D721Med (cell line): ENCODE measurements around the gene CABP7.
A peak's percentile ranks its signal among the peaks of the same experiment; 100 is the strongest.

Experiments used
- DNase-seq: peaks from one replicate; pipeline ENCODE4 v3.0.0; 2011; ENCODE audit warnings: low spot score; ENCODE audit not compliant: insufficient read length
- FAIRE-seq: peaks from 2 replicates; lab custom pipeline; 2011; peaks lifted over from hg19 to GRCh38; lab: Jason Lieb, UNC
- CTCF ChIP-seq: IDR thresholded peaks from 2 replicates; pipeline ENCODE4 v1.5.1; 2012; ENCODE audit warnings: mild to moderate bottlenecking, control low read depth; ENCODE audit not compliant: insufficient read depth; ENCODE audit errors: missing control alignments

The CABP7 gene

GRCh38 chr22:29724843-29725242, 5.0 kb downstream of the CABP7 start:
- FAIRE-seq (no peak), DNase-seq (no peak)
- TF ChIP-seq CTCF: no peak

- DNase-seq (no peak), FAIRE-seq (no peak)
- no peak for TF ChIP-seq CTCF
These were observed 6.3 kb downstream of the CABP7 start for GRCh38 chr22:29726106-29726505.

- no peak for TF ChIP-seq CTCF
- no peak for FAIRE-seq
These were observed 6.8 kb downstream of the CABP7 start for GRCh38 chr22:29726512-29727130.

GRCh38 chr22:29727131-29727523, 7.3 kb downstream of the CABP7 start:
- peak; percentile 41 for TF ChIP-seq CTCF
- no peak for FAIRE-seq
- no peak for DNase-seq

More at GRCh38 chr22:29726512-29727130, 6.8 kb downstream of the CABP7 start:
- DNase-seq: no peak

GRCh38 chr22:29729161-29729560, 9.4 kb downstream of the CABP7 start:
- DNase-seq (no peak), FAIRE-seq (no peak)
- TF ChIP-seq CTCF: no peak

GRCh38 chr22:29731058-29731850, 11.5 kb downstream of the CABP7 start:
- FAIRE-seq (no peak), DNase-seq (no peak)
- TF ChIP-seq CTCF: no peak

GRCh38 chr22:29732883-29733282, 13.1 kb downstream of the CABP7 start:
- no peak for DNase-seq
- no peak for TF ChIP-seq CTCF
- FAIRE-seq: no peak
